Liver (tissue), 9 donors: ENCODE measurements around the gene RNU1-4. TPM values are rescaled to one million over a fixed set of nuclear protein-coding genes. Genes with fewer than 3 reads are reported as not detected.
A peak's percentile ranks its signal among the peaks of the same experiment; 100 is the strongest.

Experiments used
- DNase-seq: peaks from one replicate; pipeline ENCODE4 v3.0.0-alpha.2; 2017; ENCODE audit warnings: low spot score
- H3K27ac ChIP-seq, 2 donors: one replicate each; pipeline ENCODE4 v1.7.0; 2013; ENCODE audit warnings: inconsistent platforms in 2 of 2, low read length in 2 of 2, control low read depth in 1 of 2, low read depth in 1 of 2, mild to moderate bottlenecking in 1 of 2
- H3K27me3 ChIP-seq, 4 donors: one replicate each; pipeline versions ENCODE4 v1.6.1 to v1.7.0; 2013; ENCODE audit warnings: low read length in 3 of 4, inconsistent platforms in 1 of 4, mild to moderate bottlenecking in 1 of 4, moderate library complexity in 1 of 4; ENCODE audit not compliant: control insufficient read depth in 4 of 4, insufficient read depth in 4 of 4
- H3K36me3 ChIP-seq, 4 donors: one replicate each; pipeline versions ENCODE4 v1.6.1 to v1.7.0; 2013; ENCODE audit warnings: low read length in 3 of 4, mild to moderate bottlenecking in 3 of 4, low read depth in 1 of 4, moderate library complexity in 1 of 4; ENCODE audit not compliant: control insufficient read depth in 4 of 4, insufficient read depth in 3 of 4
- H3K4me1 ChIP-seq, 4 donors: one replicate each; pipeline versions ENCODE4 v1.6.1 to v1.7.0; 2013; ENCODE audit warnings: low read length in 3 of 4, mild to moderate bottlenecking in 3 of 4, moderate library complexity in 1 of 4; ENCODE audit not compliant: control insufficient read depth in 4 of 4, insufficient read depth in 4 of 4
- H3K4me3 ChIP-seq, 3 donors: one replicate each; pipeline versions ENCODE4 v1.6.1 to v1.7.0; 2013; ENCODE audit warnings: low read length in 3 of 3, control low read depth in 1 of 3, low read depth in 1 of 3, mild to moderate bottlenecking in 1 of 3
- H3K9ac ChIP-seq, 2 donors: one replicate each; pipeline ENCODE4 v1.7.0; 2013; ENCODE audit warnings: low read length in 2 of 2, mild to moderate bottlenecking in 2 of 2, moderate library complexity in 2 of 2, control low read depth in 1 of 2, low read depth in 1 of 2
- H3K9me3 ChIP-seq, 4 donors: one replicate each; pipeline versions ENCODE4 v1.6.1 to v1.7.0; 2013; ENCODE audit warnings: low read length in 3 of 4; ENCODE audit not compliant: control insufficient read depth in 4 of 4
- ATF3 ChIP-seq: IDR thresholded peaks from 2 replicates; pipeline ENCODE4 v1.6.1; 2016; ENCODE audit warnings: antibody characterized with exemption
- CTCF ChIP-seq: fragments of 150-350 bp; IDR thresholded peaks from 2 replicates; pipeline ENCODE4 v1.5.1; 2017; ENCODE audit warnings: improper control_type of control experiment, low read depth, low read length; ENCODE audit not compliant: missing input control
- EGR1 ChIP-seq, 2 donors: IDR thresholded peaks; 2 replicates each; pipeline ENCODE4 v1.6.1; 2016 to 2018; ENCODE audit warnings: antibody characterized with exemption in 2 of 2, low read depth in 2 of 2
- FOXA2 ChIP-seq: IDR thresholded peaks from 2 replicates; pipeline ENCODE4 v1.6.1; 2016; ENCODE audit warnings: antibody characterized with exemption
- GABPA ChIP-seq, 2 donors: IDR thresholded peaks in 1 of 2; conservative IDR thresholded peaks in 1 of 2; 2 replicates each; pipeline ENCODE4 v1.6.1; 2016; ENCODE audit warnings: antibody characterized with exemption in 2 of 2, mild to moderate bottlenecking in 1 of 2, moderate library complexity in 1 of 2
- HNF4A ChIP-seq, 2 donors: conservative IDR thresholded peaks; 2 replicates each; pipeline ENCODE4 v1.6.1; 2016; ENCODE audit warnings: antibody characterized with exemption in 2 of 2, mild to moderate bottlenecking in 2 of 2
- HNF4G ChIP-seq: IDR thresholded peaks from 2 replicates; pipeline ENCODE4 v1.6.1; 2016; ENCODE audit warnings: antibody characterized with exemption
- JUND ChIP-seq, 2 donors: IDR thresholded peaks; 2 replicates each; pipeline ENCODE4 v1.6.1; 2016; ENCODE audit warnings: antibody characterized with exemption in 2 of 2
- NR2F2 ChIP-seq: IDR thresholded peaks from 2 replicates; pipeline ENCODE4 v1.6.1; 2016; ENCODE audit warnings: antibody characterized with exemption
- RAD21 ChIP-seq, 2 donors: IDR thresholded peaks; 2 replicates each; pipeline ENCODE4 v1.6.1; 2016; ENCODE audit warnings: antibody characterized with exemption in 2 of 2, mild to moderate bottlenecking in 2 of 2
- RXRA ChIP-seq, 2 donors: IDR thresholded peaks; 2 replicates each; pipeline ENCODE4 v1.6.1; 2017 to 2018; ENCODE audit warnings: antibody characterized with exemption in 2 of 2, mild to moderate bottlenecking in 1 of 2
- SP1 ChIP-seq: IDR thresholded peaks from 2 replicates; pipeline ENCODE4 v1.6.1; 2018; ENCODE audit warnings: antibody characterized with exemption, mild to moderate bottlenecking
- TAF1 ChIP-seq: conservative IDR thresholded peaks from 2 replicates; pipeline ENCODE4 v1.6.1; 2016; ENCODE audit warnings: antibody characterized with exemption, mild to moderate bottlenecking
- YY1 ChIP-seq: IDR thresholded peaks from 2 replicates; pipeline ENCODE4 v1.6.1; 2016; ENCODE audit warnings: antibody characterized with exemption, mild to moderate bottlenecking
- ZBTB33 ChIP-seq: IDR thresholded peaks from 2 replicates; pipeline ENCODE4 v1.6.1; 2016; ENCODE audit warnings: antibody characterized with exemption
- WGBS: extraction: QIAGEN DNeasy Blood & Tissue Kit; methylation state at CpG from one replicate; pipeline ENCODE4 v1.1.7; 2013; 5-methylcytosine and 5-hydroxymethylcytosine counted together
- polyA plus RNA-seq, 2 donors: library from polyadenylated mRNA; stranded (reverse) in 1 of 2; unstranded in 1 of 2; fragments of 200-250 nt in 1 of 2; fragments of >200 nt in 1 of 2; fragmentation: Nextera tagmentation in 1 of 2; extraction: Ambion mirVana in 1 of 2; gene quantifications; one replicate each; pipeline versions ENCODE4 v1.2.1 to v1.2.3, GENCODE V29; 2013 to 2015
- total RNA-seq, 2 donors: library from RNA; depleted of rRNA; stranded (reverse); fragments of >200 nt; gene quantifications; one replicate each; pipeline ENCODE4 v1.2.3, GENCODE V29; 2014
- donor health status: healthy.
- donor health status: healthy.
- donor health status: healthy.
- donor health status: healthy.
- donor health status: healthy.

RNU1-4 gene
- total and polyA plus RNA-seq, 4 donors: under 0.01 to 16.7 (median under 0.01) TPM; not detected in 1

GRCh38 chr1:16719571-16720350 is 20.6 kb upstream of the RNU1-4 start:
- Histone ChIP-seq H3K4me1 (no peaks in the 10 kb centered on the region), H3K36me3 (no peaks in the 10 kb centered on the region), H3K9ac (no peak overlapping the region), H3K4me3 (no peak overlapping the region), H3K9me3 (no peaks in the 10 kb centered on the region), H3K27me3 (no peaks in the 10 kb centered on the region), H3K27ac (no peak overlapping the region)
- TF ChIP-seq FOXA2 (no peak), ATF3 (no peak), JUND (IDR thresholded peaks at IDR 0.05) (no peak), HNF4G (no peak), RAD21 (IDR thresholded peaks at IDR 0.05) (no peak), TAF1 (no peak), NR2F2 (no peak), EGR1 (IDR thresholded peaks at IDR 0.05; ENCODE audit: low read depth in 2 of 2) (no peak)
- 93% methylated on average over 16 of the region's 16 CpGs for WGBS
- DNase-seq: peak; percentile 38

- no peaks in the 10 kb centered on the region for H3K27me3 ChIP-seq
- 90% methylated on average over 13 of the region's 13 CpGs for WGBS
Measured at GRCh38 chr1:16720351-16721223, 19.7 kb upstream of the RNU1-4 start.

More at GRCh38 chr1:16720351-16721223, 19.7 kb upstream of the RNU1-4 start:
- Histone ChIP-seq H3K4me3 (no peak overlapping the region), H3K36me3 (no peaks in the 10 kb centered on the region), H3K4me1 (peaks cover 0 to 2% (median 0%) of the 10 kb centered on the region in 4 donors), H3K9me3 (no peaks in the 10 kb centered on the region), H3K9ac (no peak overlapping the region), H3K27ac (no peak overlapping the region)
- TF ChIP-seq EGR1 (IDR thresholded peaks at IDR 0.05; ENCODE audit: low read depth in 2 of 2) (no peak), NR2F2 (no peak), SP1 (no peak), JUND (IDR thresholded peaks at IDR 0.05) (no peak), HNF4A (conservative IDR thresholded peaks at IDR 0.05) (no peak), ZBTB33 (no peak), RAD21 (IDR thresholded peaks at IDR 0.05) (no peak), HNF4G (no peak), GABPA (IDR thresholded peaks at IDR 0.05 in 1 of 2, conservative IDR thresholded peaks at IDR 0.05 in 1 of 2) (no peak), RXRA (IDR thresholded peaks at IDR 0.05) (no peak), ATF3 (no peak), YY1 (no peak), TAF1 (no peak), FOXA2 (no peak), CTCF (no peak)
- peak; percentile 41 for DNase-seq
